ENCODE results near the gene TEC.

- TF ChIP-seq EP300 (IDR thresholded peaks at IDR 0.05; ENCODE audit: borderline replicate concordance) (no peak), CEBPB (IDR thresholded peaks at IDR 0.05) (no peak)
Measured at GRCh38 chr4:48195853-48196252, 73.8 kb downstream of the TEC start.
